OCI-LY7 (cell line): ENCODE data around the gene CTAG1A.

Experiments
- EZH2phosphoT487 ChIP-seq: fragments of 200-600 bp; sonication (generic); IDR thresholded peaks from 2 replicates; pipeline ENCODE4 v1.6.1; 2018; ENCODE audit warnings: low read depth, borderline replicate concordance, mild to moderate bottlenecking, mixed run types, antibody characterized with exemption, low read length, moderate library complexity, mixed read lengths
- TF ChIP-seq, protein P1 (sequence below): fragments of 200-600 bp; sonication (generic); conservative IDR thresholded peaks from 2 replicates; pipeline ENCODE4 v1.5.1; 2014; ENCODE audit warnings: mild to moderate bottlenecking, antibody characterized with exemption, low read length, moderate library complexity, mixed read lengths

GRCh38 chrX:154602226-154602625 is 17.3 kb downstream of the CTAG1A start:
- TF ChIP-seq, protein P1, sequence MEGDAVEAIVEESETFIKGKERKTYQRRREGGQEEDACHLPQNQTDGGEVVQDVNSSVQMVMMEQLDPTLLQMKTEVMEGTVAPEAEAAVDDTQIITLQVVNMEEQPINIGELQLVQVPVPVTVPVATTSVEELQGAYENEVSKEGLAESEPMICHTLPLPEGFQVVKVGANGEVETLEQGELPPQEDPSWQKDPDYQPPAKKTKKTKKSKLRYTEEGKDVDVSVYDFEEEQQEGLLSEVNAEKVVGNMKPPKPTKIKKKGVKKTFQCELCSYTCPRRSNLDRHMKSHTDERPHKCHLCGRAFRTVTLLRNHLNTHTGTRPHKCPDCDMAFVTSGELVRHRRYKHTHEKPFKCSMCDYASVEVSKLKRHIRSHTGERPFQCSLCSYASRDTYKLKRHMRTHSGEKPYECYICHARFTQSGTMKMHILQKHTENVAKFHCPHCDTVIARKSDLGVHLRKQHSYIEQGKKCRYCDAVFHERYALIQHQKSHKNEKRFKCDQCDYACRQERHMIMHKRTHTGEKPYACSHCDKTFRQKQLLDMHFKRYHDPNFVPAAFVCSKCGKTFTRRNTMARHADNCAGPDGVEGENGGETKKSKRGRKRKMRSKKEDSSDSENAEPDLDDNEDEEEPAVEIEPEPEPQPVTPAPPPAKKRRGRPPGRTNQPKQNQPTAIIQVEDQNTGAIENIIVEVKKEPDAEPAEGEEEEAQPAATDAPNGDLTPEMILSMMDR, result no peak
- TF ChIP-seq EZH2phosphoT487, result no peak
